RWPE2 (cell line): ENCODE results near the gene TRIP13.

Experiments used
- ATAC-seq: fragments of 200-7000 bp; cut with Tn5 transposase; 3 replicates; pipeline ENCODE4 v1.9.1; 2021; ENCODE audit warnings: low read depth
- DNase-seq: peaks from one replicate; pipeline ENCODE4 v3.0.0-alpha.2; 2020; ENCODE audit warnings: low spot score
- H3K27ac ChIP-seq: fragments of 450-650 bp; 2 replicates; pipeline ENCODE4 v1.5.1; 2017; ENCODE audit warnings: mild to moderate bottlenecking; ENCODE audit not compliant: poor library complexity, severe bottlenecking
- H3K27me3 ChIP-seq: fragments of 250-450 bp; sonication (Bioruptor Pico); 2 replicates; pipeline ENCODE4 v1.5.1; 2021; ENCODE audit warnings: mild to moderate bottlenecking, moderate library complexity; ENCODE audit not compliant: insufficient read depth, poor library complexity, severe bottlenecking
- H3K36me3 ChIP-seq: fragments of 250-450 bp; sonication (Bioruptor Pico); 2 replicates; pipeline ENCODE4 v1.5.1; 2020; ENCODE audit warnings: low read depth, mild to moderate bottlenecking, moderate library complexity
- H3K4me1 ChIP-seq: fragments of 250-450 bp; sonication (Bioruptor Pico); 2 replicates; pipeline ENCODE4 v1.5.1; 2021; ENCODE audit warnings: mild to moderate bottlenecking, moderate library complexity; ENCODE audit not compliant: insufficient read depth, poor library complexity, severe bottlenecking
- H3K4me3 ChIP-seq: fragments of 250-450 bp; sonication (Bioruptor Pico); 2 replicates; pipeline ENCODE4 v1.5.1; 2021; ENCODE audit warnings: mild to moderate bottlenecking, moderate library complexity; ENCODE audit not compliant: severe bottlenecking
- H3K9me3 ChIP-seq: fragments of 250-450 bp; sonication (Bioruptor Pico); 2 replicates; pipeline ENCODE4 v1.5.1; 2021; ENCODE audit warnings: mild to moderate bottlenecking, moderate library complexity; ENCODE audit not compliant: severe bottlenecking
- CTCF ChIP-seq: fragments of 450-650 bp; IDR thresholded peaks from one replicate; pipeline ENCODE4 v1.5.1; 2017; ENCODE audit warnings: mild to moderate bottlenecking, moderate library complexity; ENCODE audit not compliant: poor library complexity, severe bottlenecking

TRIP13 gene

GRCh38 chr5:949275-949543, 56.5 kb downstream of the TRIP13 start:
- Histone ChIP-seq H3K4me1 (no peaks in the 10 kb centered on the region), H3K4me3 (no peak overlapping the region), H3K36me3 (no peaks in the 10 kb centered on the region), H3K9me3 (no peaks in the 10 kb centered on the region), H3K27ac (no peak overlapping the region), H3K27me3 (peaks cover 30% of the 10 kb centered on the region)
- ATAC-seq, result no peak
- DNase-seq, result peak; percentile 9
- no peak for TF ChIP-seq CTCF

- H3K36me3 ChIP-seq, result no peaks in the 10 kb centered on the region
- ATAC-seq, result no peak
- no peak for TF ChIP-seq CTCF
- no peak overlapping the region for H3K4me3 ChIP-seq
- no peaks in the 10 kb centered on the region for H3K9me3 ChIP-seq
- no peaks in the 10 kb centered on the region for H3K4me1 ChIP-seq
- no peak overlapping the region for H3K27ac ChIP-seq
- DNase-seq, result peak; percentile 11
- H3K27me3 ChIP-seq, result peaks cover 30% of the 10 kb centered on the region
Observed at GRCh38 chr5:949815-950560, 57.3 kb downstream of the TRIP13 start.

GRCh38 chr5:951940-952596, 59.4 kb downstream of the TRIP13 start:
- ATAC-seq, result no peak
- TF ChIP-seq CTCF, result no peak
- Histone ChIP-seq H3K9me3 (no peaks in the 10 kb centered on the region), H3K27ac (no peak overlapping the region), H3K36me3 (no peaks in the 10 kb centered on the region), H3K4me1 (peaks cover 7% of the 10 kb centered on the region), H3K4me3 (no peak overlapping the region), H3K27me3 (peaks cover 11% of the 10 kb centered on the region)
- peak; percentile 66 for DNase-seq

GRCh38 chr5:952597-953271, 60.0 kb downstream of the TRIP13 start:
- ATAC-seq, result no peak
- TF ChIP-seq CTCF, result no peak
- Histone ChIP-seq H3K4me3 (no peak overlapping the region), H3K9me3 (no peaks in the 10 kb centered on the region), H3K27me3 (peaks cover 10% of the 10 kb centered on the region), H3K27ac (no peak overlapping the region), H3K36me3 (no peaks in the 10 kb centered on the region), H3K4me1 (peaks cover 14% of the 10 kb centered on the region)
- DNase-seq, result peak; percentile 62
